Adrenal gland (tissue), 12 donors: ENCODE data around the gene RASSF5. TPM values are rescaled to one million over a fixed set of nuclear protein-coding genes. Genes with fewer than 3 reads are reported as not detected.

Source experiments
- DNase-seq, 7 donors: peaks; one replicate each; pipeline ENCODE4 v3.0.0-alpha.2; 2019 to 2020
- H3K27ac ChIP-seq, 5 donors: fragments of 200-600 bp; sonication (generic) in 4 of 5; 1 replicate in 3 of 5; 2 replicates in 2 of 5; pipeline versions ENCODE4 v1.5.1 to v1.8.0; 2016 to 2020; ENCODE audit warnings: mild to moderate bottlenecking in 1 of 5
- H3K27me3 ChIP-seq: fragments of 200-600 bp; 2 replicates; pipeline ENCODE4 v1.8.0; 2021
- H3K36me3 ChIP-seq, 2 donors: fragments of 200-600 bp; replicated peaks in 1 of 2; 1 replicate in 1 of 2; 2 replicates in 1 of 2; pipeline versions ENCODE4 v1.5.1 to v1.8.0; 2018 to 2022
- H3K4me1 ChIP-seq, 2 donors: fragments of 200-600 bp; replicated peaks in 1 of 2; 1 replicate in 1 of 2; 2 replicates in 1 of 2; pipeline versions ENCODE4 v1.5.1 to v1.8.0; 2018 to 2021
- H3K4me3 ChIP-seq, 4 donors: fragments of 200-600 bp; sonication (generic) in 3 of 4; one replicate each; pipeline ENCODE4 v1.5.1; 2016 to 2018
- H3K9me3 ChIP-seq, 3 donors: fragments of 200-600 bp; sonication (generic) in 1 of 3; replicated peaks in 1 of 3; 1 replicate in 2 of 3; 2 replicates in 1 of 3; pipeline versions ENCODE4 v1.5.1 to v1.8.0; 2016 to 2021
- POLR2A ChIP-seq, 2 donors: fragments of 450-650 bp; IDR thresholded peaks; one replicate each; pipeline ENCODE4 v1.6.1; 2017; ENCODE audit warnings: antibody characterized with exemption in 2 of 2, mild to moderate bottlenecking in 2 of 2, moderate library complexity in 1 of 2
- WGBS, 4 donors: extraction: QIAGEN DNeasy Blood & Tissue Kit in 2 of 4; methylation state at CpG; one replicate each; pipeline versions ENCODE4 v1.1.5 to v1.1.7; 2013 to 2017; 5-methylcytosine and 5-hydroxymethylcytosine counted together
- intact Hi-C, 2 donors: fragments of 100-400 bp; cut with DNase I; formaldehyde crosslinking; loops; one replicate each; pipeline versions ENCODE4 v1.14.1 to v1.15.0; 2022 to 2023
- polyA plus RNA-seq, 3 donors: library from polyadenylated mRNA; stranded (reverse); fragments of 200-250 nt in 2 of 3; fragments of 350-450 nt in 1 of 3; fragmentation: Illumina TruSeq in 1 of 3; extraction: RNeasy Lipid Tissue Mini Kit (QIAGEN cat#74804) in 1 of 3; gene quantifications; one replicate each; pipeline ENCODE4 v1.2.3, GENCODE V29; 2013 to 2014
- total RNA-seq, 9 donors: library from RNA; depleted of rRNA in 4 of 9; stranded (reverse); fragments of >200 nt in 4 of 9; fragments of 120-200 nt in 1 of 9; fragmentation: NEBNext Ultra II Directional in 1 of 9; extraction: Animal tissue kit (Norgen Biotek cat#: 25700) in 1 of 9; gene quantifications; one replicate each; pipeline versions ENCODE4 v1.1.0 to v1.2.4, GENCODE V29; 2013 to 2023
- TF ChIP-seq, protein P1 (sequence below), 6 experiments: fragments of 450-650 bp in 4 of 6; fragments of 200-600 bp in 2 of 6; sonication (generic) in 1 of 6; IDR thresholded peaks; 1 replicate in 5 of 6; 2 replicates in 1 of 6; pipeline versions ENCODE4 v1.5.1 to v1.8.0; 2016 to 2021; ENCODE audit warnings: antibody characterized with exemption in 6 of 6, mild to moderate bottlenecking in 2 of 6, moderate library complexity in 1 of 6
- donor health status: healthy with polysubstance abuse.
- donor health status: Bipolar disorder and iron deficiency.
- donor health status: DM: yes; HTN: yes; CAD: no.
- donor health status: DM: no; HTN: no; CAD: no.
- donor health status: DM: no; HTN: no; CAD: no.
- donor health status: DM: yes; HTN: yes; CAD: no.

RASSF5 gene
- total and polyA plus RNA-seq, 12 donors: 7.1 to 57.9 (median 27.0) TPM

DNA sequence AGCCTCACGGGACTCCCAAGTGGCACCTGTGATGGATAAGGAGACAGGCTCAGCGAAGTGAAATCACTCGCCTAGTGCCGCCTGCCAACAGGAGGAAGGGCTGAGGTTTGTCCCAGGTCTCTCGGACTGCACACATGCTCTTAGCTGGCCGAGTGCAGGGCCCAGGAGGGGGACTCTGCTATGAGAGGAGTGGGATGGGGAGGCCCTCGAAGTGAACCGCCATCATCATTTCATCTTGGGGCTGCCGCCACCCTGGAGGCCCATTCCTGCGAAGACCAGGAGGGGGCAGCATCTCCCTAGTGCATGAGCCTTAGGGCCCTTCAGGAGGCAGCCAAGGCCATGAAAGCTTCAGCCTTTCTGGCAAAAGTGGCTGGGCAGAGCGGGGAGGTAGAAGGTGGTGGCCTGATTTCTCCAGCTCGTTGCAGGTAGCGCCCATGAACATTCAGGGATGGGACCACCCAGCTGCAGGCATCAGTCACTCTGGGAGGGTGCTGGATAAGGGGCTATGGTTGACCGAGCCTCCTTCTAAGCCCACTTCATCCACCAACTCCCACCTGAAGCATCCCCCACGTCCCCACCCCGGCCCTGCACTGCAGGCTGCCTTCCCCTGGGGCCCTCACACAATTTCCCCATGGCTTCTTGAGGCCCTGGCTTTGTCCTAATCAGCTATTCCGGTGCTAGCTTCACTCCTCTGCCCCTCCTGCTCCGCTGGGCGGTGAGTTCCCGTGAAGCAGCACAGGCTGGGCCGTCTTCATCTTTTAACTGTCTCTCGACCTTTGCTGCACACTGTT is 17.2 kb upstream of the RASSF5 start:
- intact Hi-C loops: loop anchor here (2.0 to 10.0 kb wide), 4 partner anchors 95 to 425 kb away; no protein-coding TSS in a partner anchor
- WGBS, 4 donors: 49 to 52% (median 51%) methylated on average over 16 to 22 of the region's 22 CpGs
- H3K27ac ChIP-seq: peak overlapping the region in 2 of 5 donors; percentile 2 to 44
- peaks cover 6 to 23% of the 10 kb centered on the region in 2 donors for H3K4me1 ChIP-seq
- no peaks in the 10 kb centered on the region for H3K27me3 ChIP-seq
- H3K4me3 ChIP-seq: no peak overlapping the region
- no peaks in the 10 kb centered on the region for H3K9me3 ChIP-seq
- H3K36me3 ChIP-seq: peaks cover 0 to 4% of the 10 kb centered on the region in 2 donors
- DNase-seq: peak; percentile 80 to 93 (median 88)
- TF ChIP-seq POLR2A (IDR thresholded peaks at IDR 0.05): no peak
- TF ChIP-seq, protein P1, sequence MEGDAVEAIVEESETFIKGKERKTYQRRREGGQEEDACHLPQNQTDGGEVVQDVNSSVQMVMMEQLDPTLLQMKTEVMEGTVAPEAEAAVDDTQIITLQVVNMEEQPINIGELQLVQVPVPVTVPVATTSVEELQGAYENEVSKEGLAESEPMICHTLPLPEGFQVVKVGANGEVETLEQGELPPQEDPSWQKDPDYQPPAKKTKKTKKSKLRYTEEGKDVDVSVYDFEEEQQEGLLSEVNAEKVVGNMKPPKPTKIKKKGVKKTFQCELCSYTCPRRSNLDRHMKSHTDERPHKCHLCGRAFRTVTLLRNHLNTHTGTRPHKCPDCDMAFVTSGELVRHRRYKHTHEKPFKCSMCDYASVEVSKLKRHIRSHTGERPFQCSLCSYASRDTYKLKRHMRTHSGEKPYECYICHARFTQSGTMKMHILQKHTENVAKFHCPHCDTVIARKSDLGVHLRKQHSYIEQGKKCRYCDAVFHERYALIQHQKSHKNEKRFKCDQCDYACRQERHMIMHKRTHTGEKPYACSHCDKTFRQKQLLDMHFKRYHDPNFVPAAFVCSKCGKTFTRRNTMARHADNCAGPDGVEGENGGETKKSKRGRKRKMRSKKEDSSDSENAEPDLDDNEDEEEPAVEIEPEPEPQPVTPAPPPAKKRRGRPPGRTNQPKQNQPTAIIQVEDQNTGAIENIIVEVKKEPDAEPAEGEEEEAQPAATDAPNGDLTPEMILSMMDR (IDR thresholded peaks at IDR 0.05): peak; percentile 90 to 97 (median 96)

DNA sequence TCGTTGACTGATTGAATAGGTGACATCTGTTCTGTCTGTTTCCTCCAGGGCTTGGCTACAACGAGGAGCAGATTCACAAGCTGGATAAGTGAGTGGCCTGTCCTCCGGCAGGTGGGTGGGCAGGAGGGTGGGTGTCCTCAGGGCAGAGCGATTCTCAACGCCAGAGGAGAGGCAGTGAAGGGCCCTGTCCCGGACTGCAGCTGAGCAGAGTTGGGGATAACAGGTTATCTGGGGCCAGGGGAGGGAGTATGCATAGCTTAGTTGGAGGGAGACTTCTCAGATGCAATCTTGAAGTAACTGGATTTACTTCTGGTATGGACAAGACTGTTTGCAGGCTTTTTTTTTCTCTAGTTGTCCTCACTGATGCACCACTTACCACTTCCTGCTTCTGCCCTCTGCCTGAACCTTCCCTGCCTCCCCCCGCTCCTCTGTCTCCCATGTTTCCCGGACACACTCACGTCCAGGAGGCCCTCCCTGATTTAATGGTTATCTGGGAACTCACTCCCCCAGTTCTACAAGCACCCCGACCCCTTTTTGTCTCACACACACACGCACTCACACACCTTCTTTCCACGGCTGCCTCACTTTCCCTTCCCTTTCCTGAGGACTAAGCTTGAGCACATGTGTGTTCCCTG is 16.4 kb upstream of the RASSF5 start:
- WGBS, 4 donors: 59 to 72% (median 61%) methylated on average over 12 of the region's 12 CpGs
- intact Hi-C loops: loop anchor here (2.0 to 10.0 kb wide), 3 partner anchors 94 to 424 kb away; no protein-coding TSS in a partner anchor
- H3K27me3 ChIP-seq: no peaks in the 10 kb centered on the region
- peak overlapping the region in 2 of 5 donors; percentile 2 to 44 for H3K27ac ChIP-seq
- TF ChIP-seq POLR2A (IDR thresholded peaks at IDR 0.05): no peak
- TF ChIP-seq, protein P1 (IDR thresholded peaks at IDR 0.05): no peak
- no peak for DNase-seq
- H3K36me3 ChIP-seq: peaks cover 0 to 4% of the 10 kb centered on the region in 2 donors
- H3K4me3 ChIP-seq: no peak overlapping the region
- H3K4me1 ChIP-seq: peaks cover 13 to 30% of the 10 kb centered on the region in 2 donors
- H3K9me3 ChIP-seq: no peaks in the 10 kb centered on the region

DNA sequence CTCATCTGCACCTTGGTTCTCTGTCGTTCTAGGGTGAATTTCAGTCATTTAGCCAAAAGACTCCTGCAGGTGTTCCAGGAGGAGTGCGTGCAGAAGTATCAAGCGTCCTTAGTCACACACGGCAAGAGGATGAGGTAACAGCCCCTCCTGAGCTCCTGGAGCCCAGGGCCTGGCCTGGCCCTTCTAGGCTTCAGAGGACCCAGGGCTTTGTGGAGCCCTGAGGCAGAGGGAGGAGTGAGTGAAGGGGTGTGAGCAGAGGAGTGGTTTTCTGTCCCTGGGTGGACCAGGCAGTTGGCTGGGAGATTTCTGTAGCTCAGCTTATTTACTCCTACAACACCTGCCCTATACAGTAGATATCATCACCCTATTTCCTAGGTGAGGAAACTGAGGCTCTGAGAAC is 15.7 kb upstream of the RASSF5 start:
- WGBS, 4 donors: 82 to 86% (median 84%) methylated on average over 3 to 4 of the region's 4 CpGs
- intact Hi-C loops: loop anchor here (2.0 to 10.0 kb wide), 3 partner anchors 93 to 423 kb away; no protein-coding TSS in a partner anchor
- Histone ChIP-seq H3K4me1 (peaks cover 19 to 38% of the 10 kb centered on the region in 2 donors), H3K9me3 (no peaks in the 10 kb centered on the region), H3K4me3 (no peak overlapping the region), H3K36me3 (peaks cover 0 to 4% of the 10 kb centered on the region in 2 donors), H3K27ac (no peak overlapping the region), H3K27me3 (no peaks in the 10 kb centered on the region)
- DNase-seq: no peak
- TF ChIP-seq, protein P1 (IDR thresholded peaks at IDR 0.05): no peak
- no peak for TF ChIP-seq POLR2A (IDR thresholded peaks at IDR 0.05)

DNA sequence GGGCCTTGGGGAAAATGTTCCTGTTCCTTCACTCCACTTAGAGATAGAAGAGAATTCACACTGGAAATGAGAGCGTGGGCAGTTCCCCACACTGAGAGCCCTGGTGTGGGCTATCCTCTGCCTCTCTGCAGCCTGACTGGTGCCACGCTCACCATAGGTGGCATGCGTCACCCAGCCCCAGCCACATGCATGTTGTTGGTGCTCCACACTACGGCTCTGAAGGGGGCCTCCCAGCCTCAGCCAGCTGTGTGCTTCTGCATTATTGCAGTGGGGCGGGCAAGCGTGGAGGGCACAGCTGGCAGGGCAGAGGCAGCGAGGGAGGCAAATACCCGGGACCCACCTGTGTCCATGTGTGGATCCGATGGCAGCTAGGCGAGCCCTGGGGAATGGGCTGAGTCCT is 14.7 kb upstream of the RASSF5 start:
- DNase-seq: no peak
- H3K9me3 ChIP-seq: no peaks in the 10 kb centered on the region
- H3K4me3 ChIP-seq: no peak overlapping the region
- H3K27ac ChIP-seq: no peak overlapping the region
- no peaks in the 10 kb centered on the region for H3K27me3 ChIP-seq
- no peak for TF ChIP-seq POLR2A (IDR thresholded peaks at IDR 0.05)
- TF ChIP-seq, protein P1 (IDR thresholded peaks at IDR 0.05): no peak
- intact Hi-C loops: loop anchor here in 1 of 2 donors (5.0 to 10.0 kb wide), 2 partner anchors 95 to 422 kb away; no protein-coding TSS in a partner anchor
- 94 to 96% (median 95%) methylated on average over 3 to 10 of the region's 10 CpGs for WGBS, 4 donors
- H3K4me1 ChIP-seq: peaks cover 19 to 34% of the 10 kb centered on the region in 2 donors
- peaks cover 0 to 4% of the 10 kb centered on the region in 2 donors for H3K36me3 ChIP-seq
